ENCODE results near the gene PIK3C2A.

PIK3C2A gene

DNA sequence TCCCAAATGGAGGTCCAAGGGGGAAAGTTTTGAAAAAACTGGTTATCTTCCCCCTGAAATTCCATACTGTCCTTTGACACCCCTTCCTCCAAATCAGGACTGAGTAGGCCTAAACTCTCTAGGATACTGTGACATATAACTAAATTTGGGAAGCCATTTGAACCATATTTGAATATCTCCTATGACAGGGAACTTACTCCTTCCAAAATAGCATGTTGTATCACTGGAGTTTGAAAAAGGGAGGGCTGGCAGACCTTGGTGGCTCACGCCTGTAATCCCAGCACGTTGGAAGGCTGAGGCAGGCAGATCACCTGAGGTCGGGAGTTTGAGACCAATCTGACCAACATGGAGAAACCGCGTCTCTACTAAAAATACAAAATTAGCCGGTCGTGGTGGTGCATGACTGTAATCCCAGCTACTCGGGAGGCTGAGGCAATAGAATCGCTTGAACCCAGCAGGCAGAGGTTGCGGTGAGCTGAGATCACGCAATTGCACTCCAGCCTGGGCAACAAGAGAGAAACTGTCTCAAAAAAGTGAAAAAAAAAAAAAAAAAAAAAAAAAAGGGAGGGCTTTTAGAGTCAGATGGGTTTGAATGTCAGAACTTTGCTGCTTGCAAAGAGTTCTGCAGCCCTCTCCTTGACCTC, 42.4 kb downstream of the PIK3C2A start:
- TF ChIP-seq CTCF (IDR thresholded peaks at IDR 0.05; ENCODE audit: extremely low read depth, missing control alignments): no peak
- DNase-seq (ENCODE audit: low spot score): no peak

DNA sequence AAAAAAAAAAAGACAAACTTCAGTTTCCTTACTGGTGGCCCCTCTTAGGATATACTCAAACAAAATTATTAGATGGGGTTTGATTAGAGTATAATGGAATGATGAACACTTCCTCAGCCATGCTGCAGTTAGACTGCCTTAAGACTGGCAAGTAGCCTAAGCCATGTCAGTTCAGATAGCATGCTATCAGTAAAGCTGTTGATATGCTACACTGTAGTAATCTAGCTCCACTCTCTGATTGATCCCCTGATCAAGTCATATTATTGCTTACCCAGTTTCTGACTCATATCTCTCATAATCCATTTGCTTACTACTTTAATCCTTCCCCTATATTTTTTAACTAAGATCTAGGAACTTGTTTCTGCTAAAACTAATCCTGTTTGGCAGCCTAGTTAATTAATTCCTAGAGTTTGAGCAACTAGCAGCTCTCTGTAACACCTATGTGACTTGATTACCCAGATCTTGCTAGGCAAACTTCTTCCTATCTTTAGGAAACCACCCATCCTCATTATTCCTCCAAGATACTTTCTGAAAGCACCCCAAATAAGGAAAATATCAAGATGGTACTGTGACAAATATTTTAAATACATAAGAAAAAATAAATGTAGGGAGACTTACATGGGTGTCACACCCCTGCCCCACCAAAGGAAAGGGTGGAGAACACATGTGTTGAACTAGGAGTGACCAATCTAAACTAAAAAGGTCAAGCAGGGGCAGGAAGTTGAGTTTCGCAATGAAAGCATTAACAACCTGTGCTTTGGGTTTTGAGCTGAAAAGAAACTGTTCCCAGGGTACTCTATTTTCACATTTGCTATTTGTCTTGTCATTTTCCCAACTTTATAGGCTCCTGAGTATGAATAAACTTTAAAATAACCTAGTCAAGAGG, 43.2 kb downstream of the PIK3C2A start:
- DNase-seq (ENCODE audit: low spot score): no peak

DNA sequence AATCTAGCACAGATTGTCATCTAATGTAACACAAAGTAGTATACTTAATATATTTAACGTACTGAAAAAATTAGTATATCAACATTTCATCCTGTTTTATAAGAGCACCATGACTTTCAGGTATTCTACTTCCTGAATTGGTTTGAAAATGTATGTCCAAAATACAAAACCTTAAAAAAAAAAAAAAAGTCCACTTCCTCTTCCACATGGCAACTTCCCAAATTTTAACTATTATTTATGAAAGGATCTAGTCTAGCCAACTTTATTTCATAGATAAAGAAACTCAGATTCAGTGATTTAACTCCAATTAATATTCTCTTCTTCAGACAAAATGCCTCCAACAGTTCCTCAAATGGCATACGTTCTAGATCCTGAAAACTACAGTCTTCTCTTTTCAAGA, 44.0 kb downstream of the PIK3C2A start:
- no peak for DNase-seq (ENCODE audit: low spot score)
- TF ChIP-seq CTCF (IDR thresholded peaks at IDR 0.05; ENCODE audit: extremely low read depth, missing control alignments): no peak

More for the DNA sequence above, 43.2 kb downstream of the PIK3C2A start:
- TF ChIP-seq CTCF (IDR thresholded peaks at IDR 0.05; ENCODE audit: extremely low read depth, missing control alignments): no peak

DNA sequence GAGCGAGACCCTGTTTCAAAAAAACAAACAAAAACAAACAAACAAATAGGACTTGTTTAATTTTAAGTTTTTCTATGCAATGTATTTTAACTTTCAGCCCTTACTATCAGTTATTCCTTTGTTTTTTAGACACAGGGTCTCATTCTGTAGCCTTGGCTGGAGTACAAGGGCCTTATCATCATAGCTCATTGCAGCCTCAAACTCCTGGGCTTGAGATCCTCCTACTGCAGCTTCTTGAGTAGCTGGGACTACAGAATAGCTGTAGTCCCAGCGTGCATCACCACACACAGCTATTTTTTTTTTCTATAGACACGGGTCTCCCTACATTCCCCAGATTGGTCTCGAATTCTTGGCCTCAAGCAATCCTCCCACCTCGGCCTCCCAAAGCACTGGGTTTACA, 44.5 kb downstream of the PIK3C2A start:
- TF ChIP-seq CTCF (IDR thresholded peaks at IDR 0.05; ENCODE audit: extremely low read depth, missing control alignments): no peak
- DNase-seq (ENCODE audit: low spot score): no peak

DNA sequence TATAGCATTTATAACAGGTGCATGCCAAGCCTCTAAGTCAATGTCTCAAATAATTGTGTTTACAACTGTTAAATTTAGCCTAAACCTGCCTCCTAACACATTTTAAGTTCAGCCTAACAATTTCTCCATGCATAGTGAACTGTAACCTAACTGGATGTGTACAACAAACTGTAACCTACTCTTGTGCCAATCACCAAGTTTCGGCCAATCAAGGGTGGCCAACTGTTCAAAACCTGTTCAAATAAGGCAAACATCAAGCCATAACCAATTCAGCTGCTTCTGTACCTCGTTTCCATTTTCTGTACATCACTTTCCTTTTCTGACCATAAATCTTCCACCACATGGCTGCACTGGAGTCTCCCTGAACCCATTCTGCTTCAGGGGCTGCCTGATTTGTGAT, 45.4 kb downstream of the PIK3C2A start:
- no peak for TF ChIP-seq CTCF (IDR thresholded peaks at IDR 0.05; ENCODE audit: extremely low read depth, missing control alignments)

GRCh38 chr11:17161515-17161914, 46.3 kb downstream of the PIK3C2A start:
- peak; percentile 19 for DNase-seq (ENCODE audit: low spot score)

More for the DNA sequence above, 45.4 kb downstream of the PIK3C2A start:
- no peak for DNase-seq (ENCODE audit: low spot score)

More at GRCh38 chr11:17161515-17161914, 46.3 kb downstream of the PIK3C2A start:
- TF ChIP-seq CTCF (IDR thresholded peaks at IDR 0.05; ENCODE audit: extremely low read depth, missing control alignments): no peak
